SHP77 (cell line): ENCODE data around the gene PRKN.
"Not testable (repeated sequence)": the region's sequence is repeated elsewhere in the genome, so short reads cannot be mapped to it uniquely, and the experiment has no call there.

Experiments used
- DNase-seq, 2 experiments: peaks; one replicate each; lab custom pipeline; 2025; lab: John Stamatoyannopoulos, UW

The PRKN gene

DNA sequence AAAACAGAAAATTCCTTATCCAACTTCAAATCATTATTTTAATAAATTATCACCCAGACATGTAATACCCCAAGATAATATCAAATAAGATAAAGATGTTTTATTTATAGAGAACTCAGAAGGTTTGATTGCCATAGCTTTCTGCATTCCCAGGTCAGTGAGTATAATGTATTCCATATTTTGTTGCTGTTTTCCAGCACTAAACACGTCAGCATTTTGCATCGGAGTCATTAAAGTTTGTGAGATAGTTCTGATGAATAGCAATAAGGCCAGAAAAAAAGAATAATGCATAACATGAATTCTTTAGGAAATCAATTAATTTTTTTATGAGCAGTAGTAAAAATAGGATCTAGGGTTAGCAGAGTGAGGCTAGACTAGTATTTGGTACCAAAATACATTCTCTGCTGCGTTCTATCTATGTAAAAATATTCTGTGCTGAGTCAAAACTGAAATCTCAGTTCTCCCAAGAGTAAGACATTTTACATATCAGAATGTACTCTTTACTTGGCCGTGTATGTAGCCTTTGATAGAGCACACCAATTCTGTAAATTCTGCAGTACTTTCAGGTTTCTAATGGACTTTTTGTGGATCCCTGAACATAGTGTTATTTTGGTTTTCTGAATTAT, 1183.8 kb downstream of the PRKN start:
- DNase-seq = no peak

GRCh38 chr6:161542346-161542980, 1185.1 kb downstream of the PRKN start:
- DNase-seq = no peak

DNA sequence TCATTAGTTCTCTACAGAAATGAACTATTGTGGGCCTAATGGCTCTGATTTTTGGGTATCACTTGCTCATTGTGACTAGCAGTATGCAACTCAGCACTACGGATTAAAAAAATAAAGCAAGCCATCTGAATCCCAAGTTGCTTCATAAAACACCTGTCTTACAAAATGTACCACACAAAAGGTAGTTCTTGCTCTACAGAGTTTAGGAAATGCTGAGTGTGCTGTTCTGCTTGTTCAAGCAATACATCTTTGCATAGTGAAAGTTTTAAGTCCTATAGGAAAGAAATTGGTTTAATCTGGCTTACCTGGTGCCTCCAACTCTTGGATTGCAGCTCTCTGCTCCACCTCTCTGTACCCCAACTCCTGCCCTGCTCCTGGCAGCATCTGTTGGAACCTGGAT, 1187.0 kb downstream of the PRKN start:
- no peak for DNase-seq

DNA sequence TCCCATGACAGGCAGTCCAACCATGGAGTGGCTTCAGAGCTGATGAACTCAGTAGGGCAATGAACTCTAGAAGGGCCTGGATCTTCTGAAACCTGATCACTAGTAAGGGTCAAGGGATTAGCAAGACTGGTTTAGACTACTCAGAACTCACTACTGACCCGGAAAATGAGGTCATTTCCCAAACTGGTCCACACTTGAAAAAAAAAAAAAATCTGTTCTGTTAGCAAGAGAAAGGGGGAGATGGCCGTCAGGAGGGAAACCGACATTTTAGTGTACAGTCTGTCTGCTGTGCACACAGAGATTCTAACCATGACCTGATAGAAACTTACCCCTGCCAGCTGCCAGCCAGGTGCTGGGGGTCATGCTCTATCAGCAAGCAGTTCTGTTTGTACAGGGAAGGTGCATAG, 1191.3 kb downstream of the PRKN start:
- peak; percentile 76 to 84 for DNase-seq

GRCh38 chr6:161534264-161534873, 1193.2 kb downstream of the PRKN start:
- no peak for DNase-seq

DNA sequence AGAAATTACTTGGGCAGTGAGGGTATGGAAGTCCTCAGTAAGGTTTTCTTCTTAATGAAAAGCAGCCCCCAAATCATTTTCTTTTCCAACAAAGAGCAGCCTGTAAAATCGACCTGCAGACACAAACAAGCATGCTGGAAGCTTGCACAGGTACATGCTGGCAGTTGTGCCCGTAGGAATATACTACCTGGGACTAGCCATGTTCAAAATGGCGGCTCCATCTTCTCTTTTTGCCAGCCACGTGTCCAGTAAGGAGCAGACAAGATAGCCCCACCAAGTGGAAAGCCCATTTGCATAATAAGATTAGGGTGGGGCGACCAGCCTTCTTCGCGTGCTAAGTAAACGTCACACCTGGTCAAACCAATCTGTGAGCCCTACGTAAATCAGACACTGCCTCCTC, 1194.3 kb downstream of the PRKN start:
- DNase-seq = no peak

DNA sequence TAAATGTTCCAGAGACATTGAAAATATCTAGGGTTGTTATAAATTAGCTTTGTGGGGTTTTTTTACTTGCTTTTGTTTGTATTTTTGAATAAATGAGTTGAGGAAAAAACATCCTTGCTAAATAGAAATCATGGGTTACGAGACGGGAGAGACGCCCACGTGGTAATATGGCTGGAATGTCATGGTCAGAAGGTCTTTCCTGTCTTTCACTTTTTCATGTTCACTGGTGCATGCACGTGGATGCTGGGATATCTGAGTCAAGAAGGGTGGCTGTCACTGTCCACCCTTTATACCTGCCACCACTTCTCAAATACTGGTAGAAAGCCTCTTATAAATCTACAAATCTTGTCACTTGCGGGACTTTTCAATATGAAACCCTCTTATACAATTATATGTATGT, 1195.0 kb downstream of the PRKN start:
- DNase-seq = no peak

- no peak for DNase-seq
These were observed 1200.8 kb downstream of the PRKN start for GRCh38 chr6:161526794-161527193.

DNA sequence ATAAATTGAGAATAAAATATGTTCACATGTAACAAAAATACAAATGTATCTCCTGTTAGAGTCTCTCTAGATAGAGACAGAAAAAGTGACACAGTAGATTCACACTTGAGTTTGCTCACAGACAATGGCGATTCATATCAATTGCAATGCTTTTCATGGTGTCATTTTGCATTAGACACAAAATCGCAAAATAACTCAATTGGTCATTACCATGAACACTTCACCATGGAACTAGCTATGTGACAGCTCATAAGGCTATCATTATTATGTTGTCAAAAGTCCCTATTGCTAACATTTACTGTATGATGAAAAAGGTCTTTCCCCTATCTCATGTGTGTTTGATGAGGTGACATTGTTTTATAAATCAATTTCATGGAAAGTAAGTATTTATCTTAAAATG, 1204.2 kb downstream of the PRKN start:
- no peak for DNase-seq

DNA sequence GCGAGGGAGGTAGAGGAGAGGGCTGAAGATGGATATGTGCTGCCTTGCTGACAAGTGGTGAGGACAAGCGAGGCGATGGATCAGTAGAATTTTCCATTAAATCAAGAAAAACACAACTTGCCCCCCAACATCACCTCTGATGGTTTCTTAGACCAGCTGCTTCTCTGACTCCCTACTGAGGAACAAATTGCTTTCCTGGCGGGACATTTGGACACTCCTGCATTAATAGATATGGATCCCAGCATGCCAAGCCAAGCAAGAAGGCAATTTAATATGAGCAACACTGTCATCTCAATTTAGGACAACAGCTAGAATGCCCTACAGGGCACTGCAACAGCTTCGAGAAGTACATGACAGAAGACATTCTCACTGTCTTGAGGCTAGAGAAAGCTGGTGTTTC, 1205.3 kb downstream of the PRKN start:
- DNase-seq = no peak

- DNase-seq = no peak
These were observed 1216.0 kb downstream of the PRKN start for GRCh38 chr6:161511447-161512095.

GRCh38 chr6:161508341-161508740, 1219.2 kb downstream of the PRKN start:
- DNase-seq = no peak

- no peak for DNase-seq
These were observed 1220.2 kb downstream of the PRKN start for GRCh38 chr6:161507375-161507774.

- no peak for DNase-seq
These were observed 1224.0 kb downstream of the PRKN start for GRCh38 chr6:161503570-161503969.

- no peak for DNase-seq
These were observed 1228.7 kb downstream of the PRKN start for GRCh38 chr6:161498881-161499280.

DNA sequence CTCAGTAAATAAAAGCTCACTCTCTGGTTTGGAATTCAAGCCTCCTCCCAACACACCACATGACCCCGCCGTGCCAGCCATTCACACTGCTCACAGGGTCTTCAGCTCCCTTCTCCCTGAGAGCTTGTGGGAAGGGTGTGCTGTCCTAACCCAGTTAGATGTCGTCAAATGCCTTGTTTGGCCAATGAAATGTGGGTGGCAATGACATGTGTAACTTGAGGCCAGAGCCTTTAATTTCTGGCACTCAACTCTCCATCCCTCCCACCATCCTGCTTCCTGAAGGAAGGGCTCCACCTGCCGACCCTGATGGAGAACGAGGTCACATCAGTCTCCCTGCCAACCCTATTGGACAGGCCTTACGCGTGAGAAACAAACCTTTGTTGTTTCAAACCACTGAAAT, 1229.2 kb downstream of the PRKN start:
- DNase-seq = peak; percentile 83 to 90

GRCh38 chr6:161496941-161497340, 1230.6 kb downstream of the PRKN start:
- no peak for DNase-seq

GRCh38 chr6:161496271-161496670, 1231.3 kb downstream of the PRKN start:
- not testable (repeated sequence) for DNase-seq

DNA sequence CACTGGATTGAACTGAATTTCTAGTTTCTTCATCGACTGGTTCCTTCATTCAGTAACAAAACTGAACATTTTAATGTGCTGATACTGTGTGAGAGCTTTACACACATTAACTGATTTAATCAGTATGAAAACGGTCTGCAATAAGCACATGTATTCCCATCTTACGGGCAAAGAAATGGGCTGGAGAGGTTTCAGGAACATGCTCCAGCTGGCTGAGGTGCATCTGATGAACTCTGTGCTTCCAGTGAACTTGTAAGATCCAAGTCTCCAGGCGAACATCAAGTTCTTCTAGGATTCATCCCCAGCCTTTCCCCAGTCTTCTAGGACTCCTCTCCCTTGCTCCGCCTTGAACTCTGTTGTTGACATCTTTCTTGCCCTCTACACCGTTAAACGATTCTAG, 1233.0 kb downstream of the PRKN start:
- DNase-seq = no peak

DNA sequence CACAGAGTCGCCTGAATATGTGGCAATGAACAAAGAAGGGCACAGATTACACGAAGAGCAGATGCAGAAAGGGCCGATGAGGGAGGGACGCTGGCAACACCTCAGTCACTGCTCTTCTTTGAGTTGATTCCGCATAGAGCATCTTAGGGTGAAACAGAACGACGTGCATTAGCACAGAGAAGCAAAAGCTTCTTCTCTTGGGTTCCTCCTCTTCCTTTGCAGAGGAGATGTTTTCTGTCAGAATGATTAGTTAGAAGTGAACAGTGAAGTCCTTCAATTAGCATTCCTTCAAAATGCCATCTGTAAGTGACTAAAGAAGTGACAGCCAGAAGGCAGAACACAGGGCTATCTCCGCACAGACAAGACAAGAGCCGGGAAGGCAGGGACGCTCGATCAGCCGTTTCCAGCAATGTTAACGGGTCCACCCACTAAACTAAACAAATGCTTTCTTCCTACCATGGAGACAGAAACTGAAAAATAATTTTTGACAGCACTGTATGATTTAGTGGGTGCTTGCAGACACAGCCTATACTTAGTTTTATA, 1233.9 kb downstream of the PRKN start:
- no peak for DNase-seq

DNA sequence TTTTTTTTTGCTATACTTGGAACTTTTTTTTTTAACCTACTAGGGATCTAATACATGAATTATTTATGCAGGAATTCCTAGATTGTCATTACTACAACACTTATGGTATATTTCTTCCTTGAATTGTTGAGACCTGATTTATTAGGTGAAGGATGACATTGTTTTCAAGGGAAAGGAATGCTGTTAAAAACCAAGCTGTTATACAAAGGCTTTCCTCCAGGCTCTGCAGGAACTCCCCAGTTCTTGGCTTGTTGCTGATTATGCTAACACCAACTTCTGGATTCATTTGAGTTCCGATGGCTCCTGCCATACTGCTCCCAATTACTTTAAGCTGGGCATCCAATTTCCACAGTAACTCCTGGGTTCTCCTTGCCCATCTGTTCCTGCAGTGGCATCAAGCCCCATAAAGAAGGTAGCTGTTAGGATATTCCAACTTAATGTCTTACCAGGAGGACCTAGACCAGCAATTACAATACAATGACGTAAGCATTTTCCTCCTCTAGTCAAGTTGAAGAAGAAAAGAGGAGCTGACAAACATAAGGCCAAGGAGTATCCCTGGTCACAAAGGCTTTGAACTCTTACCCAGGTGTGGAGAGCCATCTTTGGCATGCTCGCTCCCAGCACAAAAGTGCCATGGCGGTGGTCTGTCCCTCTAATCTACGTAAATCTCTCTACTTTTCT, 1237.8 kb downstream of the PRKN start:
- no peak for DNase-seq

DNA sequence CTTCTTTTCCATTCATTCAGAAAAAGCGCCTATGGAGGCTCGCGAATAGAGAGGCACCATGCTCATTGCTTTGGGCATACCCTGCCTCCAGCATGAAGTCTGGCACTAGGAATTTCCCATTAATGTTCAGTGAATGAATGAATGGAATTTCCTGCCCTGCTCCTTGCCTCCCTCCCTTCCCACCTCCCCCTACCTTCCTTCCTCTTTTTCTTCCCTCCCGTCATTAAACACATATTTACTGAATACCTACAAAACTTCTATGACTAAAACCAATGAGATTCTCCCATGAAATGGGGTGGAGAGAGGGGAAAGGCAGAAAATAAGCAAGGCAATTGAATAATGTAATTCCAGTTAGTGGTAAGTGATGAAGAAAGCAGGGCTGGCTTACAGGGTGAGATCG, 1239.9 kb downstream of the PRKN start:
- no peak for DNase-seq
